SK-N-SH (cell line): ENCODE data around the gene CD3G. TPM values are rescaled to one million over a fixed set of nuclear protein-coding genes. Genes with fewer than 3 reads are reported as not detected.
"Not testable (repeated sequence)": the region's sequence is repeated elsewhere in the genome, so short reads cannot be mapped to it uniquely, and the experiment has no call there.

Source experiments
- CTCF ChIA-PET: fragments of 300-600, 350-600 bp; formaldehyde crosslinking; extraction: SDS; loops from one replicate; lab custom pipeline; 2021; lab: Yijun Ruan, JAX
- POLR2A ChIA-PET: fragments of 350-600 bp; sonication (Branson Sonifier 250); formaldehyde crosslinking; extraction: SDS; loops from one replicate; lab custom pipeline; 2020; ENCODE audit warnings: antibody characterized with exemption, inconsistent platforms; lab: Yijun Ruan, JAX
- DNase-seq: peaks from one replicate; pipeline ENCODE4 v3.0.0; 2012
- H2AFZ ChIP-seq: fragments of 200-600 bp; sonication (generic); 2 replicates; pipeline ENCODE4 v1.8.1; 2016; ENCODE audit warnings: antibody characterized with exemption, mild to moderate bottlenecking, low read depth
- H3F3A ChIP-seq: fragments of 200-600 bp; sonication (generic); replicated peaks from 2 replicates; pipeline ENCODE3; 2016; ENCODE audit warnings: antibody characterized with exemption, mild to moderate bottlenecking; ENCODE audit not compliant: insufficient read depth
- H3K27ac ChIP-seq, 2 experiments: fragments of 200-500 bp in 1 of 2; fragments of 200-600 bp in 1 of 2; sonication (Bioruptor generic) in 1 of 2; sonication (generic), shearing (Covaris generic) in 1 of 2; 2 replicates each; pipeline versions ENCODE4 v1.5.1 to v1.6.1; 2014 to 2016; ENCODE audit warnings: low read depth in 2 of 2, inconsistent platforms in 1 of 2, low read length in 1 of 2, mild to moderate bottlenecking in 1 of 2, mixed read lengths in 1 of 2
- H3K27me3 ChIP-seq: fragments of 200-600 bp; sonication (generic), shearing (Covaris generic); 2 replicates; pipeline ENCODE4 v1.6.1; 2016; ENCODE audit warnings: mixed run types; ENCODE audit not compliant: insufficient read depth
- H3K36me3 ChIP-seq, 2 experiments: fragments of 200-500 bp in 1 of 2; fragments of 200-600 bp in 1 of 2; sonication (Bioruptor generic) in 1 of 2; sonication (generic) in 1 of 2; replicated peaks in 1 of 2; 2 replicates each; pipeline versions ENCODE3 to v1.5.1; 2014 to 2016; ENCODE audit warnings: low read length in 1 of 2, mild to moderate bottlenecking in 1 of 2; ENCODE audit not compliant: insufficient read depth in 2 of 2, control insufficient read depth in 1 of 2
- H3K4me1 ChIP-seq, 2 experiments: fragments of 200-500 bp in 1 of 2; fragments of 200-600 bp in 1 of 2; sonication (Bioruptor generic) in 1 of 2; sonication (generic), shearing (Covaris generic) in 1 of 2; 2 replicates each; pipeline versions ENCODE4 v1.5.1 to v1.6.1; 2014 to 2016; ENCODE audit warnings: low read depth in 1 of 2, low read length in 1 of 2, mixed run types in 1 of 2; ENCODE audit not compliant: insufficient read depth in 2 of 2, control insufficient read depth in 1 of 2
- H3K4me2 ChIP-seq: fragments of 200-600 bp; sonication (generic), shearing (Covaris generic); 2 replicates; pipeline ENCODE4 v1.6.1; 2017; ENCODE audit warnings: mixed run types
- H3K4me3 ChIP-seq, 2 experiments: fragments of 200-500 bp in 1 of 2; fragments of 200-600 bp in 1 of 2; sonication (Bioruptor generic) in 1 of 2; sonication (generic), shearing (Covaris generic) in 1 of 2; 2 replicates each; pipeline versions ENCODE4 v1.5.1 to v1.8.1; 2014 to 2016; ENCODE audit warnings: low read depth in 2 of 2, inconsistent platforms in 1 of 2, low read length in 1 of 2, mild to moderate bottlenecking in 1 of 2, mixed read lengths in 1 of 2, moderate library complexity in 1 of 2
- H3K79me2 ChIP-seq: fragments of 200-600 bp; sonication (generic); 2 replicates; pipeline ENCODE4 v1.8.1; 2017; ENCODE audit warnings: mild to moderate bottlenecking; ENCODE audit not compliant: insufficient read depth
- H3K9ac ChIP-seq: fragments of 200-600 bp; sonication (generic); 2 replicates; pipeline ENCODE4 v1.6.1; 2017; ENCODE audit warnings: mixed run types
- H3K9me2 ChIP-seq: fragments of 200-600 bp; sonication (generic); 2 replicates; pipeline ENCODE4 v1.6.1; 2017; ENCODE audit warnings: mixed run types
- H3K9me3 ChIP-seq: fragments of 200-600 bp; sonication (generic); 2 replicates; pipeline ENCODE4 v1.6.1; 2017; ENCODE audit warnings: mixed run types, mild to moderate bottlenecking, moderate library complexity
- H4K20me1 ChIP-seq: fragments of 200-600 bp; sonication (generic); 2 replicates; pipeline ENCODE4 v1.6.1; 2017; ENCODE audit warnings: mild to moderate bottlenecking, mixed run types; ENCODE audit not compliant: insufficient read depth
- FOXJ3 ChIP-seq: sonication (generic); formaldehyde crosslinking; IDR thresholded peaks from 2 replicates; pipeline ENCODE4 v1.5.1; 2020; ENCODE audit warnings: mild to moderate bottlenecking, missing genetic modification reagents
- FOXM1 ChIP-seq: IDR thresholded peaks from 2 replicates; pipeline ENCODE4 v1.4.0; 2012; ENCODE audit warnings: low read depth, mild to moderate bottlenecking
- GATA2 ChIP-seq: sonication (generic); formaldehyde crosslinking; IDR thresholded peaks from 2 replicates; pipeline ENCODE4 v1.5.0; 2020; ENCODE audit warnings: mild to moderate bottlenecking, missing genetic modification reagents
- RAD21 ChIP-seq: IDR thresholded peaks from 2 replicates; pipeline ENCODE4 v1.6.1; 2012; ENCODE audit warnings: mild to moderate bottlenecking, low read length
- TAF1 ChIP-seq: IDR thresholded peaks from 2 replicates; pipeline ENCODE4 v1.6.1; 2012; ENCODE audit warnings: low read depth, mild to moderate bottlenecking, low read length, moderate library complexity, borderline replicate concordance
- TCF12 ChIP-seq: IDR thresholded peaks from 2 replicates; pipeline ENCODE4 v1.4.0; 2012
- WGBS: methylation state at CpG from one replicate; pipeline ENCODE4 v1.1.6; 2017; ENCODE audit warnings: low lambda C conversion rate; 5-methylcytosine and 5-hydroxymethylcytosine counted together
- polyA plus RNA-seq, 3 experiments: library from polyadenylated mRNA; depleted of rRNA; stranded (reverse); fragments of >200 nt; gene quantifications; 2 replicates each; pipeline ENCODE4 v1.2.3, GENCODE V29; 2012
- small RNA-seq, 7 experiments: library from RNA; depleted of rRNA; stranded (forward); fragments of <200 nt; gene quantifications; one replicate each; pipeline ENCODE3, GENCODE V24; 2012
- TF ChIP-seq, protein P1 (sequence below): fragments of 200-600 bp; sonication (generic); IDR thresholded peaks from 2 replicates; pipeline ENCODE4 v1.6.1; 2017; ENCODE audit warnings: antibody characterized with exemption, mild to moderate bottlenecking, moderate library complexity

Gene CD3G
- polyA plus RNA-seq, 1 of the 3 experiments (the other 2 are of a cell fraction), result not detected

DNA sequence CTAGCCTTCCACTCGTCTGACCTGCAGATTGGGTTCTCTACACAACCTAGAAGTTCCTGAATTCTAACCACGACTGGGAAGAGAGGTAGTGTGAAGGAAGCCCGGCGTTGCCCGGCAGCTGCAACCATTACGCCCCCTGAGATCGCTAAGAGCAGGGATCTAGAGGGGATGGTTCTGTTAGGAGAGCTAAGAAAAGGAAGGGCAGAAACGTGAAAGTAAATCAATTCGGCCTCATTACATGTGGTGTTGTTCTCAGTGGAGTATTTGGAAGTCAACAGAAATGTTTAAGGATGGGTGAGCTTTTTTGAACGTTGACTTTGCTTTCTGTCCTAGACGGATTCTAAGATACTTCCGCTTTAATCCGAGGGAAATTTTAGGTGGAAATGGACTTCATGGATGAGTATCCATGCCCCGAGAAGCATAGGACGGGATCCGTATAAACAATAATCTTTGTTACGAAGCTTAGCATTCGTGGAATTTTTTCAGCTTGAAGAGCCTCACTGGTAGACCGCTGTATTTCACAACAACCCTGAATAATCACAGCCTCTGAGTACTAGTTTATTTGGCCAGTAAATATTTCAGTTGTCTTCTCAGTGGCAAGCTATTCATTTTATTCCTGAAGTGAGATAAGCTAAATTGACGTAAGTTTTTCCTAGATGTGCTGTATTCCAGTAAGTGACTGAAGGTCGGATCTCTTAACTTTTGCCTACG, 57.9 kb downstream of the CD3G start:
- H3K79me2 ChIP-seq, result peaks cover 57% of the 10 kb centered on the region
- no peak for DNase-seq
- peaks cover 23% of the 10 kb centered on the region for H3F3A ChIP-seq
- peak overlapping the region; percentile 84 to 96 for H3K4me3 ChIP-seq
- TF ChIP-seq RAD21 (0 out of 2 replicates have a peak, but pooled peaks have one; percentile 3), TCF12 (no peak), TAF1 (no peak; the same call in 1 of the 2 replicates), FOXJ3 (CRISPR knock-in tag) (0 out of 2 replicates have a peak, but pooled peaks have one; percentile 1), FOXM1 (no peak), GATA2 (CRISPR knock-in tag) (no peak)
- TF ChIP-seq, protein P1, sequence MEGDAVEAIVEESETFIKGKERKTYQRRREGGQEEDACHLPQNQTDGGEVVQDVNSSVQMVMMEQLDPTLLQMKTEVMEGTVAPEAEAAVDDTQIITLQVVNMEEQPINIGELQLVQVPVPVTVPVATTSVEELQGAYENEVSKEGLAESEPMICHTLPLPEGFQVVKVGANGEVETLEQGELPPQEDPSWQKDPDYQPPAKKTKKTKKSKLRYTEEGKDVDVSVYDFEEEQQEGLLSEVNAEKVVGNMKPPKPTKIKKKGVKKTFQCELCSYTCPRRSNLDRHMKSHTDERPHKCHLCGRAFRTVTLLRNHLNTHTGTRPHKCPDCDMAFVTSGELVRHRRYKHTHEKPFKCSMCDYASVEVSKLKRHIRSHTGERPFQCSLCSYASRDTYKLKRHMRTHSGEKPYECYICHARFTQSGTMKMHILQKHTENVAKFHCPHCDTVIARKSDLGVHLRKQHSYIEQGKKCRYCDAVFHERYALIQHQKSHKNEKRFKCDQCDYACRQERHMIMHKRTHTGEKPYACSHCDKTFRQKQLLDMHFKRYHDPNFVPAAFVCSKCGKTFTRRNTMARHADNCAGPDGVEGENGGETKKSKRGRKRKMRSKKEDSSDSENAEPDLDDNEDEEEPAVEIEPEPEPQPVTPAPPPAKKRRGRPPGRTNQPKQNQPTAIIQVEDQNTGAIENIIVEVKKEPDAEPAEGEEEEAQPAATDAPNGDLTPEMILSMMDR, result peak; percentile 1; the same call in 1 of the 2 replicates
- TF ChIP-seq, all 33 proteins: peak for 3
- ChIA-PET CTCF (interaction anchor here (0.7 to 1.8 kb wide), 5 partner anchors 11 to 97 kb away, joined by 3 to 5 read pairs (median 4); no protein-coding TSS in a partner anchor), POLR2A (interaction anchor here (0.6 to 1.7 kb wide), 4 partner anchors 20 to 34 kb away, joined by 3 to 5 read pairs (median 4); partner anchors contain the start of gene KMT2A)
- Histone ChIP-seq H3K4me1 (peaks cover 8 to 14% of the 10 kb centered on the region in 2 experiments; a peak in 3 of 4 replicates), H3K27ac (peak overlapping the region; percentile 78 to 93; a peak in 3 of 4 replicates), H3K36me3 (peaks cover 26 to 48% of the 10 kb centered on the region in 2 experiments), H3K9me2 (no peaks in the 10 kb centered on the region), H3K4me2 (peak overlapping the region; percentile 62), H3K9ac (peak overlapping the region; percentile 86), H3K27me3 (no peaks in the 10 kb centered on the region), H2AFZ (peak overlapping the region; percentile 92), H4K20me1 (peaks cover 38% of the 10 kb centered on the region; the same call in 1 of the 2 replicates), H3K9me3 (no peaks in the 10 kb centered on the region)
- WGBS, result 2% methylated on average over 22 of the region's 22 CpGs

DNA sequence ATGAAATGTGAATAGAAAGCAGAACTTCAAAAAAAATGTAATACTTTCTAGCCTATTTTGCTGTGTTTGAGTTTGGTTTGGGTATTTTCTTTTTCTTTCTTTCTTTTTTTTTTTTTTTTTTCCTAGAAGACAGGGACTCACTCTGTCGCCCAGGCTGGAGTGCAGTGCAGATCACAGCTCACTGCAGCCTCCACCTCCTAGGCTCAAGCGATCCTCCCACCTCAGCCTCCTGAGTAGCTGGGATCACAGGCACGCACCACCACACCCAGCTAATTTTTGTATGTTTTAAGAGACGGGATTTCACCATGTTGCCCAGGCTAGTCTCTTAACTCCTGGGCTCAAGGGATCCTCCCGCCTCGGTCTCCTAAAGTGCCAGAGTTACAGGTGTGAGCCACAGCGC, 58.5 kb downstream of the CD3G start:
- WGBS, result 70% methylated on average over 7 of the region's 7 CpGs
- DNase-seq, H3K9me2 ChIP-seq, H3K9me3 ChIP-seq, H2AFZ ChIP-seq, H3K27me3 ChIP-seq: not testable (repeated sequence)
- peaks cover 38% of the 10 kb centered on the region; the same call in 1 of the 2 replicates for H4K20me1 ChIP-seq
- POLR2A ChIA-PET, result interaction anchor here (0.6 to 1.7 kb wide), 3 partner anchors 20 to 32 kb away, joined by 3 to 4 read pairs (median 4); no protein-coding TSS in a partner anchor
- peak overlapping the region; percentile 86 for H3K9ac ChIP-seq
- H3K27ac ChIP-seq, result peak overlapping the region in 1 of 2 experiments; percentile 78; a peak in 1 of 4 replicates
- peak overlapping the region; percentile 84 to 96 for H3K4me3 ChIP-seq
- CTCF ChIA-PET, result interaction anchor here (0.8 to 1.8 kb wide), 4 partner anchors 11 to 97 kb away, joined by 3 to 5 read pairs (median 4); no protein-coding TSS in a partner anchor
- H3K4me1 ChIP-seq, result peaks cover 8 to 14% of the 10 kb centered on the region in 2 experiments; a peak in 3 of 4 replicates
- peaks cover 29 to 44% of the 10 kb centered on the region in 2 experiments for H3K36me3 ChIP-seq
- peaks cover 26% of the 10 kb centered on the region for H3F3A ChIP-seq
- peak overlapping the region; percentile 62 for H3K4me2 ChIP-seq
- peaks cover 63% of the 10 kb centered on the region for H3K79me2 ChIP-seq

Small RNA genes within 50 kb of the gene (small RNA-seq; reads per million reads assigned to genes)
- gene AP001582.1, result 0 reads per million in 7 experiments

Other genes with a start within 250 kb of the CD3G start
- gene SCN4B, start 191.5 kb upstream of the CD3G start, polyA plus RNA-seq (2012; rRNA removed), result 1.2 and 2.0 TPM in 2 replicates
- gene SCN2B, start 167.7 kb upstream of the CD3G start, polyA plus RNA-seq (2012; rRNA removed), result 0.03 and 0.05 TPM in 2 replicates
- gene JAML, start 119.3 kb upstream of the CD3G start, polyA plus RNA-seq (2012; rRNA removed), result not detected in 2 replicates
- gene MPZL3, start 92.0 kb upstream of the CD3G start, polyA plus RNA-seq (2012; rRNA removed), result 0.38 and 0.70 TPM in 2 replicates
- 6.2 and 8.6 TPM in 2 replicates for gene MPZL2, start 80.0 kb upstream of the CD3G start, polyA plus RNA-seq (2012; rRNA removed)
- gene CD3E, start 39.6 kb upstream of the CD3G start, polyA plus RNA-seq (2012; rRNA removed), result not detected in 2 replicates
- gene CD3D, start 1.6 kb upstream of the CD3G start, polyA plus RNA-seq (2012; rRNA removed), result 0.44 TPM in 1 of 2 replicates, not detected in the other
- 7.7 and 9.3 TPM in 2 replicates for gene UBE4A, start 15.3 kb downstream of the CD3G start, polyA plus RNA-seq (2012; rRNA removed)
- gene ATP5MG, start 57.3 kb downstream of the CD3G start, polyA plus RNA-seq (2012; rRNA removed), result 140 and 152 TPM in 2 replicates
- gene KMT2A, start 92.1 kb downstream of the CD3G start, polyA plus RNA-seq (2012; rRNA removed), result 15.7 and 16.6 TPM in 2 replicates
- gene TTC36, start 183.1 kb downstream of the CD3G start, polyA plus RNA-seq (2012; rRNA removed), result 0.18 and 0.29 TPM in 2 replicates
- 30.0 and 31.0 TPM in 2 replicates for gene TMEM25, start 186.8 kb downstream of the CD3G start, polyA plus RNA-seq (2012; rRNA removed)
- gene IFT46, start 221.6 kb downstream of the CD3G start, polyA plus RNA-seq (2012; rRNA removed), result 23.4 and 30.8 TPM in 2 replicates
- 128 and 162 TPM in 2 replicates for gene ARCN1, start 228.1 kb downstream of the CD3G start, polyA plus RNA-seq (2012; rRNA removed)